ENCODE results near the gene GMDS. TPM values are rescaled to one million over a fixed set of nuclear protein-coding genes. Genes with fewer than 3 reads are reported as not detected.

Gene GMDS
- total RNA-seq, 2 experiments from 2014 or later, result 30.3 to 38.5 TPM

DNA sequence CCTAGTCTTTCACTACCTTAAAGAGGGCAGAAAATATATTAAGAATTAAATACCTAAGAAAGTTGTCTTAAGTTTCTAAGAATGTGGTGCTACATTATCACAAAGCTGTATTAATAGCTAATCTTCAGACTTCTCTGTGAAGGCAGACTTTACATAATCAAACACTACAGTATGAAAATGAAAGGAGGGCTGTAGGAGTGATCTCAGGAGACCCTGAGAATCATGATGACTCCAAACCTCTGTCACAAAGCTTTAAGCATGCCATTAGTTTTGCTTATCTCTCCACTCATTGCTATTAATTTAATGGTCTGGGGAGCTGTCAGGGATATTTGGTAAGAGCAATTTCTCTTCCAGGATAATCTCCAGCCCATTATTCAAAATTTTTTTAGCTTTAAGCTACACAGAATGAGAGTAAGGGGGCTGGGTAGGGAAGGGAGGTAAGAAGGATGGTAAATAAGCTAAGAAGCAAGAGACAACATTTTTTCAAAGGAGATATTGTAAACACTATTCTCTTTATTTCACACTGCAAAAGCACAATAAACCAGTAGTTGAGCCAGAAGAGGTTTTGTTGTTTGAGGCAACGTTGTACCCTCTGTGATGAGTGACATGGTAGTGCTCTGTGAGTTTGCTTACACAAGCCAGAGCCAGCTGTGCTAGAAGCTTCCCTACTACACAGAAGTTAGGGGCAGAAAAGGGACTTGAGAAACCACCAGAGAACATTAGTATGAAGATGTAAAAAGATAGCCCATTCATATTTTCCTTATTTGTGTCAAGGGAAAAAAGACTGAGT, 258.8 kb downstream of the GMDS start:
- ChIA-PET POLR2A (no interaction called here), CTCF (no interaction called here)
- no peak for ATAC-seq
- H3K36me3 Mint-ChIP-seq (ENCODE audit: low read depth), result peaks cover 13% of the 10 kb centered on the region
- H3K9me3 Mint-ChIP-seq (ENCODE audit: insufficient read depth), result peaks cover 4% of the 10 kb centered on the region
- H3K4me1 Mint-ChIP-seq (ENCODE audit: low read depth), result no peaks in the 10 kb centered on the region
- H3K27ac Mint-ChIP-seq, result no peak overlapping the region
- H3K27me3 Mint-ChIP-seq (ENCODE audit: low read depth), result no peaks in the 10 kb centered on the region
- H3K4me3 Mint-ChIP-seq, result no peak overlapping the region
- DNase-seq, result no peak

DNA sequence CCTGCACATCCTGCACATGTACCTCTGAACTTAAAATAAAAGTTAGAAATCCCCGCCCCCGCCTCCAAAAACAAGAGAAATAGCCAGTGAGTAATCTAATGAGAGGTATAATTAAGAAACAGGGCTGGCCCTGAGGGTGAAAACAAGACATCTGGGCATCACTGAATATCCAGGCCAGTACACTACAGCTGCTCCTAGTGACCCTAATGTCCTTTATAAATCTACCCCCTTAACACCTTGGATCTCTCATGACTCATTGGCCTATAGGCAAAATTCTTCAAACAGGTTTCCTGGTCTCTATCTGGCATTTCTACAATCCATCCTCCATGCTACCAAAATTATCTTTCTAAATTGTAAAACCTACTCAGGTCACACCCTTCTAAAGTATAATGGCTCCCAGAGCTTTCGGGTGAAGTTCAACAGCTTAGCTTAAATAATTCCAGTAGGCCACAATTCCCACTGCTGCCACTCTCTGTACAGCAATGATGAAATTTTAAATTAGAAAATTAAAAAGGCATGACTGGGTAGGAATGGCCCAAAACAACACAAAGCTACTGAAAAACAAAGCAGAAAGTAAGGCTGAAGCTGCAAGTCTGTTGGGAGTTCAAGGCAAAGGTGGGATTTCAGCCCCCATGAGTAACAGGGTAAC, 260.9 kb downstream of the GMDS start:
- ATAC-seq (no peak), DNase-seq (no peak)
- POLR2A ChIA-PET, result no interaction called here
- H3K27me3 Mint-ChIP-seq (ENCODE audit: low read depth), result no peaks in the 10 kb centered on the region
- peaks cover 17% of the 10 kb centered on the region for H3K9me3 Mint-ChIP-seq (ENCODE audit: insufficient read depth)
- H3K4me1 Mint-ChIP-seq (ENCODE audit: low read depth), result no peaks in the 10 kb centered on the region
- H3K36me3 Mint-ChIP-seq (ENCODE audit: low read depth), result peaks cover 26% of the 10 kb centered on the region
- H3K27ac Mint-ChIP-seq, result no peak overlapping the region
- CTCF ChIA-PET, result no interaction called here
- no peak overlapping the region for H3K4me3 Mint-ChIP-seq

DNA sequence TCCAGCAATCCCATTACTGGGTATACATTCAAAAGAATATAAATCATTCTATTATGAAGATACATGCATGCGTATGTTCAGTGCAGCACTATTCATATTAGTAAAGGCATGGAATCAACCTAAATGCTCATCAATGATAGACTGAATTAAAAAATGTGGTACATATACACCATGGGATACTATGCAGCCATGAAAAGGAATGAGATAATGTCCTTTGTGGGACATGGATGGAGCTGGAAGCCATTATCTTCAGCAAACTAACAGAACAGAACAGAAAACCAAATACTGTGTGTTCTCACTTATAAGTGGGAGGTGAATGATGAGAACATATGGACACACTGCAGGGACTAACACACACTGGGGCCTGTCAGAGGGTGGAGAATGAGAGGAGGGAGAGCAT, 261.6 kb downstream of the GMDS start:
- no peaks in the 10 kb centered on the region for H3K4me1 Mint-ChIP-seq (ENCODE audit: low read depth)
- H3K27me3 Mint-ChIP-seq (ENCODE audit: low read depth), result no peaks in the 10 kb centered on the region

DNA sequence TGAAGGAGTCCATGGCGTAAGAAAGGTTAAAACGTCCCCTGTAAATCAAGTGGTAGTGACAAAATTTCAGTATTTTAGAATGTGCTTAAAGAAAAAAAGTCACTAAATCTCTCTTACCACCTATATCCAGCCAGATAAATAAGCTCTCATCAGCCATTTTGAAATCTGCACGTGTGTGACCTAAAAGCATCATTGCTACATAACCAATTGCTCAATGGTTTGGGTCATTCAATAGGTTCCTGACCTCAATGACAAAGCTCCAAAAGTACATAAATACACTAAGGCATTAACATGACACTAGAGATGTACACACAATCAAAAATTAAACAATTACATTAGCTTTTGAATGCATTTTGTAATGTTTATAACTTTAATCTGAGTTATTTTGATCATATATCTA, 272.4 kb downstream of the GMDS start:
- DNase-seq (no peak), ATAC-seq (no peak)
- CTCF ChIA-PET, result no interaction called here
- Mint-ChIP-seq H3K9me3 (ENCODE audit: insufficient read depth) (no peaks in the 10 kb centered on the region), H3K4me1 (ENCODE audit: low read depth) (peaks cover 7% of the 10 kb centered on the region), H3K27me3 (ENCODE audit: low read depth) (no peaks in the 10 kb centered on the region), H3K27ac (no peak overlapping the region), H3K4me3 (no peak overlapping the region), H3K36me3 (ENCODE audit: low read depth) (peaks cover 3% of the 10 kb centered on the region)
- POLR2A ChIA-PET, result no interaction called here

More for the DNA sequence above, 261.6 kb downstream of the GMDS start:
- peaks cover 26% of the 10 kb centered on the region for H3K36me3 Mint-ChIP-seq (ENCODE audit: low read depth)
- CTCF ChIA-PET, result no interaction called here
- DNase-seq (no peak), ATAC-seq (no peak)
- H3K4me3 Mint-ChIP-seq, result no peak overlapping the region
- POLR2A ChIA-PET, result no interaction called here
- H3K27ac Mint-ChIP-seq, result no peak overlapping the region
- peaks cover 17% of the 10 kb centered on the region for H3K9me3 Mint-ChIP-seq (ENCODE audit: insufficient read depth)

DNA sequence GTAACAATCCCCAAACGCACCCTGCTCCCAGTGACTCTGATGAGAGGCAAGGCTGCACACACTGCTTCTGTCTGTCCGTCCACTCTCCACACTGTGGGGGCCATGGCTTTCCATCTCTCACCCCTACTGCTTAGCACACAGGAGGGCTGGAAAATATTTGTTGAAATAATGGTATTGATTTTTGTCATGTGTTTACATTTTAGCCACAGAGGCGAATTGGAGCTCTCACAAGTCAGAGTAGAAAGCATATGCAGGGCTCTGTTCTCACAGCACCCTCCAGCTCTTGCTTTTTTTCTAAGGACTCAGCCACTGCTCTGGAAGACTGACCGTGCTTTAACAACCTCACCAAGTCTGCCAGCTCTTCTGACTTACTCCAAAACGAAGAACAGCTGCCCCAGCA, 273.8 kb downstream of the GMDS start:
- Mint-ChIP-seq H3K27ac (no peak overlapping the region), H3K36me3 (ENCODE audit: low read depth) (no peaks in the 10 kb centered on the region), H3K27me3 (ENCODE audit: low read depth) (no peaks in the 10 kb centered on the region), H3K4me1 (ENCODE audit: low read depth) (peaks cover 7% of the 10 kb centered on the region), H3K4me3 (no peak overlapping the region), H3K9me3 (ENCODE audit: insufficient read depth) (no peaks in the 10 kb centered on the region)
- DNase-seq (no peak), ATAC-seq (no peak)
- ChIA-PET CTCF (no interaction called here), POLR2A (no interaction called here)

DNA sequence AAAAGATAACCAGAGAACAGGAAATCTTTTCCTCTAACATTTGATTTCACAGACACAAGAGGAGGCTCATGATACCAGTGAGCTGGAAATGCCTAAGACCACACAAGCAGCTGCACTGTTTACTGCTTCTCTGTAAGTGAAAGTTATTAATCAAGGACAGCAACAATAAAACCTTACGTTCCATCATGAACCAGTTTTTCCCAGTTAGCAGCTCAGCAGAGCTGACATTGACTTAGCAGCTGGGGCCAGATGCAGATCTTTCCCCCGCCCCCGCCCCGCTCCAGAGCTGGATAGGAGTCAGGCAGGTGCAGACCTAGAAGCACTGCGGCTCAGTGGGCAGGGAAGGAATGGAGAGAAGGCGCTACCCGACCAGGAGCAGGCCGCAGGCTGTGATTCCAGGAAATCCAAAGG, 275.2 kb downstream of the GMDS start:
- Mint-ChIP-seq H3K4me1 (ENCODE audit: low read depth) (peaks cover 7% of the 10 kb centered on the region), H3K9me3 (ENCODE audit: insufficient read depth) (no peaks in the 10 kb centered on the region), H3K4me3 (no peak overlapping the region), H3K27me3 (ENCODE audit: low read depth) (no peaks in the 10 kb centered on the region), H3K36me3 (ENCODE audit: low read depth) (peaks cover under 1% of the 10 kb centered on the region), H3K27ac (no peak overlapping the region)
- ChIA-PET POLR2A (no interaction called here), CTCF (no interaction called here)
- ATAC-seq (no peak), DNase-seq (no peak)

DNA sequence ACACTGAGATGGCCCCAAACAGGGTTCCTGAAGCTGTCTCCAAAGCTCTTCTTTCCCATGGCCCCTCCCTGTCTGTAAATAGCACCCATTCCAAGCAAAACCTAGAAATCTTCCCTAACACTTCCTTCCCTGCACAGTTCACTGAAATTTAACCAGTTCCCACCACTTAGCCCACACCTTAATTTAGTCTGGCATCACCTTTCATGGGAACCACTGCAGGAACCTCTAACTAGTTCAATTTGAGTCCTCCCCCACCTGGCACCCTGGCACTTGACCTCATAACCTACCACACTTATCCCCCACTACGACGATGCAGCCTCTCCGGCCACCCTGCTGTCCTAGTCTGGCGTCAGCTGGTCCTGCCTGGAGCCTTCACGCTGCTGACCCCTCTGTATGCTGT, 278.7 kb downstream of the GMDS start:
- H3K27ac Mint-ChIP-seq, result no peak overlapping the region
- ATAC-seq (no peak), DNase-seq (no peak)
- CTCF ChIA-PET, result no interaction called here
- no peaks in the 10 kb centered on the region for H3K27me3 Mint-ChIP-seq (ENCODE audit: low read depth)
- H3K4me1 Mint-ChIP-seq (ENCODE audit: low read depth), result peaks cover 7% of the 10 kb centered on the region
- no peaks in the 10 kb centered on the region for H3K9me3 Mint-ChIP-seq (ENCODE audit: insufficient read depth)
- H3K36me3 Mint-ChIP-seq (ENCODE audit: low read depth), result peaks cover 5% of the 10 kb centered on the region
- POLR2A ChIA-PET, result no interaction called here
- H3K4me3 Mint-ChIP-seq, result no peak overlapping the region

DNA sequence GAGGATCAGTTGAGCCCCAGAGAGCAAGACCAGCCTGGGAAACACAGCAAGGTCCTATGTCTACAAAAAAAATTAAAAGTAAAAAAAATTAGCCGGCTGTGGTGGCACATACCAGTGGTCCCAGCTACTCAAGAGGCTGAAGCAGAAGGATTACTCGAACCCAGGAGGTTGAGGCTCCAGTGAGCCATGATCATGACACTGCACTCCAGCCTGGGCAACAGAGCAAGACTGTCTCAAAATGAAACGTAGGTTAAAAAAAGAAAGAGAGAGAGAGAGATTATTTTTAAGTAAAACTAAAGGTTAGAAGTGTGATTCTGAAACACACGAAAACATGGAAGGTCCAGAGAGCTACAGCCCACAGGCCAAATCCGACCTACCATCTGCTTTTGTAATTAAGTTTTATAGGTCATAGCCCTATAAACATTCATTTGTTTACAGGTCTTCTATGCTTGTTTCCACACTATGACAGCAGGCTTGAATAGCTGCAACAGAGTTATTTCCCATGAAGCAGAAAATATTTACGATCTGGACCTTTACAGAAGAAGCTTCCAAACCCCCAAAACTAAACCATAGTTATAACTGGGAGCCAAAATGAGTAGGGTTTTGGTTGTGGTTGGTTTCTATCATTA, 279.7 kb downstream of the GMDS start:
- H3K4me1 Mint-ChIP-seq (ENCODE audit: low read depth), result peaks cover 7% of the 10 kb centered on the region
- ChIA-PET POLR2A (no interaction called here), CTCF (no interaction called here)
- peaks cover 5% of the 10 kb centered on the region for H3K36me3 Mint-ChIP-seq (ENCODE audit: low read depth)
- H3K9me3 Mint-ChIP-seq (ENCODE audit: insufficient read depth), result no peaks in the 10 kb centered on the region
- ATAC-seq, result no peak
- H3K27me3 Mint-ChIP-seq (ENCODE audit: low read depth), result no peaks in the 10 kb centered on the region
- no peak for DNase-seq
- H3K4me3 Mint-ChIP-seq, result no peak overlapping the region
- no peak overlapping the region for H3K27ac Mint-ChIP-seq

DNA sequence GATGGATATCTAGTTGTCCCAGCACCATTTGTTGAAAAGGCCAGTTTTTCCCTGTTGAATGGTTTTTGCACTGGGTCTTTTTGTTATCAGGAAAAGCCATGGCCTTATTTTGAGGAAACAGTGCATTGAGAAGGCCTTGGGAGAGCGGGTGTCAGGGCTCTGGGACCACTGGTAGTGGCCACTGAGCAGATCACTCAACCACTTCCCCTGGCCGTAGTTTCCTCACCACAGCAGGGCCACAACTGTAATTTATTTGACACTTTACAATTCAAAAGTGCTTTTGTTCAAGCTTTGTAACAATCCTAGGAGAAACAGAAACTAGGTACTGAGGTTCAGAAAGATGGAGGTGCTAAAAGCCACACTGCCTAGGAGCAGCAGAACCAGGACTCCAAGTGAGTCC, 281.8 kb downstream of the GMDS start:
- Mint-ChIP-seq H3K9me3 (ENCODE audit: insufficient read depth) (no peaks in the 10 kb centered on the region), H3K27ac (no peak overlapping the region), H3K36me3 (ENCODE audit: low read depth) (peaks cover 10% of the 10 kb centered on the region), H3K4me3 (no peak overlapping the region), H3K4me1 (ENCODE audit: low read depth) (peaks cover under 1% of the 10 kb centered on the region), H3K27me3 (ENCODE audit: low read depth) (no peaks in the 10 kb centered on the region)
- ChIA-PET POLR2A (no interaction called here), CTCF (no interaction called here)
- DNase-seq, result no peak
- no peak for ATAC-seq

DNA sequence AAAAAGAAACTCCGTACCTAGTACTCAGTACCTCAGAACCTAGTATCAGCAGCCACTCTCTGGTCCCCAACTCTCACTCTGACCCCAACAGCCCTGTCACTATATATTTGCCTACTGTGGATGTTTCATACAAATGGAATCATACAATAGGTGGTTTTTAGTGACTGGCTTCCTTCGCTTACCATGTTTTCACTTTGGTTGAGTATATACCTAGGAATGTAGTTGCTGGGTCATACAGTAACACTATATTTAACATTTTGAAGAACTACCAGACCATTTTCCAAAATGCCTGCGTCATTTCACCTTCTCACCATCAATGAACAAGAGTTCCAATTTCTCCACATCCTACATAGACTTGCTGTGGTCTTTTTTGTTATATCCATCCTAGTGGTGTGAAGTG, 283.2 kb downstream of the GMDS start:
- Mint-ChIP-seq H3K27ac (no peak overlapping the region), H3K27me3 (ENCODE audit: low read depth) (no peaks in the 10 kb centered on the region), H3K9me3 (ENCODE audit: insufficient read depth) (no peaks in the 10 kb centered on the region), H3K36me3 (ENCODE audit: low read depth) (peaks cover 10% of the 10 kb centered on the region), H3K4me3 (no peak overlapping the region), H3K4me1 (ENCODE audit: low read depth) (peaks cover 6% of the 10 kb centered on the region)
- POLR2A ChIA-PET, result no interaction called here
- CTCF ChIA-PET, result no interaction called here
- ATAC-seq (no peak), DNase-seq (no peak)

DNA sequence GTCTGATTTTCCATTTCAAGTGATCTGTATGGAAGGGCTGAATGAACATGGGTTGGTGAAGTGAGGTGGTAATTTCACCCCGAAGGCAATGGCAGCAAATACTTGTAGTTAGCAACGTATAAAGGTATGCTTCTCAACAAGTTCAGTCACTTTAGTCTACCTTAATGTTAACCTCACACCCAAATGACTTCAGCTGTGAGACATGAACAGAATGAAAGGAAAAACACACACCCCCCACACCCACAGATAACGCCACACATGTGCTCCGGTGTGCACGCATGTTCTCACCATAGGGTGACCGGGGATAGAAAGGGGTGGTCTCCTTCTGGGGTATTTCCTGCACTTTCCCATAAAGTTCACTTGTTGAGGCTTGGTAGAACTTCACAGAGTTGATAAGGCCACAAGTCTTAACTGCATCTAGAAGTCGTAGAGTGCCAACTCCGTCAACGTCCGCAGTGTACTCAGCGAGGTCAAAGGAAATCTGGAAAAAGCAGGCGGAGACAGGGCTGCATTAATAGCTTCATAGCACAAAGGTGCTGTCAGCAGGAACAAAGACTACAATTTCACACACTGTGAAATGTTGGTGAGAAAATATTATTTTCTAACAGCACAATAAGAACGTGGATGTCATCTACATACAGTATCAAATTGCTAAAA, 284.8 kb downstream of the GMDS start:
- H3K36me3 Mint-ChIP-seq (ENCODE audit: low read depth), result peaks cover 10% of the 10 kb centered on the region
- CTCF ChIA-PET, result no interaction called here

DNA sequence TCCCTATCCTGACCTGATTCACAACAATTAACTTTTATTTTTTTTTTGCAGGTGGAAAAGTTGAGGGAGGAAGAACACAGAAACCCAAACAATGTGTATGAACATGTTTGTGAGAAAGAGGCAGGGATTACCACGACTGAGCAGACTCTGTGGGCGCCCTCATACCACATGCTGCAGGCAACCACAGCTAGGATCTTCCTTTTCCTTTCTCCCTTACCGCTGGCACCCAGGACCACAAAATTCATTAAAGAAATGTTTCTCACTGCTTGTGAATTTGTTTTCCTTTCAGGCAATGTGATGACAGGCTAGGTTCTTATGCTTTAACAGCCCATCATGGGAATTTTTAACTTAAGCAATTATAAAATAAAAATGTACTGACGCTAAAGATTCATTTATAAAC, 287.1 kb downstream of the GMDS start:
- no peak for ATAC-seq
- peaks cover 5% of the 10 kb centered on the region for H3K36me3 Mint-ChIP-seq (ENCODE audit: low read depth)
- no peak overlapping the region for H3K4me3 Mint-ChIP-seq
- DNase-seq, result no peak
- H3K27me3 Mint-ChIP-seq (ENCODE audit: low read depth), result no peaks in the 10 kb centered on the region
- H3K9me3 Mint-ChIP-seq (ENCODE audit: insufficient read depth), result no peaks in the 10 kb centered on the region
- H3K27ac Mint-ChIP-seq, result no peak overlapping the region
- H3K4me1 Mint-ChIP-seq (ENCODE audit: low read depth), result peaks cover 6% of the 10 kb centered on the region
- ChIA-PET POLR2A (no interaction called here), CTCF (no interaction called here)

More for the DNA sequence above, 284.8 kb downstream of the GMDS start:
- no peak for ATAC-seq
- H3K4me3 Mint-ChIP-seq, result no peak overlapping the region
- POLR2A ChIA-PET, result no interaction called here
- H3K27me3 Mint-ChIP-seq (ENCODE audit: low read depth), result no peaks in the 10 kb centered on the region
- H3K4me1 Mint-ChIP-seq (ENCODE audit: low read depth), result peaks cover 6% of the 10 kb centered on the region
- DNase-seq, result no peak
- no peak overlapping the region for H3K27ac Mint-ChIP-seq
- H3K9me3 Mint-ChIP-seq (ENCODE audit: insufficient read depth), result no peaks in the 10 kb centered on the region

All from activated CD8-positive, alpha-beta T cell treated with anti-CD3 and anti-CD28 coated beads, Interleukin-2, amount 10 ng/mL, durations not matched to agents 7 days and 5 days (primary cell).